ENCODE measurements around the gene CDH5. TPM values are rescaled to one million over a fixed set of nuclear protein-coding genes. Genes with fewer than 3 reads are reported as not detected.

The CDH5 gene
- total and polyA plus RNA-seq, 2 experiments from 2014 or later: not detected

DNA sequence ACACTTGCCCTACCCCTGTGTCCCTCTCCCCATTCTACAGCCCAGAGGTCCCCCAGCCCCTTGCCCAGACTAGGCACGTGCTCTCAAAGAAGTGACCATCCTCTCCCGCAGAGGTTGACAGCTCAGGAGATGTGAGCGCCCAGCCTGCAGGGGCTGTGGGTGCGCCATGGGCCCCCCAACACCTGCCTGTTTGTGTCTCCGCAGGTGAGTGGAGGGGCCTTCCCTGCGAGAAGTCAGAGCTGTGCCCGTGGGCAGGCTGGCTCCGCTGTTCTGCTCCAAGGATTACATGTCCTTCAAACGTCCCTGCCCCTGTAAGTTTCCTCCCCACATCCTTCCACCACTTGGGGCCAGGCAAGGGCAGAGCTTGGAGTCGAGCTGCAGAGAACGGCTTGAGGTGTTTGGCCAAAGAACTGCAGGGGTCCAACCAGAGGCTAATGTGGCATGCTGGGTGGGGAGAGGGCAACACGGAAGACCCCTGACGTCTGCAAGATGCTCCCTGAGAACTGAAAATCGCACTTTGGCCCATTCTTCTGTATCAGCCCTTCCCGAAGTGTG lies 71.0 kb downstream of the CDH5 start:
- H3K9me2 ChIP-seq (ENCODE audit: insufficient read depth): no peaks in the 10 kb centered on the region
- no peak for DNase-seq
- no peak overlapping the region for H3K27ac ChIP-seq
- H3K4me2 ChIP-seq (ENCODE audit: unreplicated experiment): no peak overlapping the region
- H3K79me2 ChIP-seq (ENCODE audit: insufficient read depth): no peaks in the 10 kb centered on the region
- H3K36me3 ChIP-seq (ENCODE audit: low read depth): no peaks in the 10 kb centered on the region
- H3K4me1 ChIP-seq (ENCODE audit: insufficient read depth): peaks cover 15% of the 10 kb centered on the region
- H3K9ac ChIP-seq: no peak overlapping the region
- H3K27me3 ChIP-seq (replicated peaks; ENCODE audit: insufficient read depth): no peaks in the 10 kb centered on the region
- H3F3A ChIP-seq (ENCODE audit: insufficient read depth): no peaks in the 10 kb centered on the region
- TF ChIP-seq EZH2phosphoT487 (IDR thresholded peaks at IDR 0.05; ENCODE audit: insufficient read depth, low read depth) (no peak), EZH2 (IDR thresholded peaks at IDR 0.05; ENCODE audit: insufficient read depth, poor library complexity, severe bottlenecking) (no peak)
- WGBS, 2 experiments (ENCODE audit: low coverage in 1 of 2, low lambda C conversion rate in 2 of 2, missing lambda C conversion rate in 2 of 2): 75% methylated on average over 15 of the region's 15 CpGs
- no peak overlapping the region for H2AFZ ChIP-seq
- in situ Hi-C loops (cut with MboI): no loop called here
- no peak overlapping the region for H3K4me3 ChIP-seq
- H3K9me3 ChIP-seq (ENCODE audit: low read depth): no peaks in the 10 kb centered on the region
- no peaks in the 10 kb centered on the region for H4K20me1 ChIP-seq (ENCODE audit: insufficient read depth)

DNA sequence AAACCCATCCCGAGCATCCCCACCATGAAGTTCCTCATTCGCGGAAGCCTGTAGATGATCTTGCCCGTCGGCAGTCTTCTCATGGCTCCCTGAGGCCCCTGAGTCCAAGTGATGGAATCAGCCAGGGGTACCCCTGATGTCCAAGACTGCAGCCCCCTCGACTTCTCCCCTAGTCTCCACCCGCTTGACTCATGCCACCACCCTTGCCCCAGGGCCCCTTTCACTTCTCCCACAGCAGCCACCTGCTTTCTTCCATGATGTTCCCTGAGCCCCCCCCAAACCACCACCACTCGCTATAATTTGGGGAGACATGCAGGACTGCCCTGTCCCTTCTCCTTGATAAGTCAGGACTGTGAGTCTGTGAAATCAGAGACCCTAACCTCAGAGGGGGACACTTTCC lies 72.0 kb downstream of the CDH5 start:
- Histone ChIP-seq H3K4me3 (no peak overlapping the region), H4K20me1 (ENCODE audit: insufficient read depth) (no peaks in the 10 kb centered on the region), H3K9ac (no peak overlapping the region), H3K4me2 (ENCODE audit: unreplicated experiment) (no peak overlapping the region), H3F3A (ENCODE audit: insufficient read depth) (no peaks in the 10 kb centered on the region), H3K9me3 (ENCODE audit: low read depth) (no peaks in the 10 kb centered on the region), H2AFZ (no peak overlapping the region), H3K27me3 (replicated peaks; ENCODE audit: insufficient read depth) (no peaks in the 10 kb centered on the region), H3K79me2 (ENCODE audit: insufficient read depth) (no peaks in the 10 kb centered on the region), H3K36me3 (ENCODE audit: low read depth) (no peaks in the 10 kb centered on the region), H3K4me1 (ENCODE audit: insufficient read depth) (peaks cover 17% of the 10 kb centered on the region), H3K27ac (no peak overlapping the region), H3K9me2 (ENCODE audit: insufficient read depth) (no peaks in the 10 kb centered on the region)
- TF ChIP-seq EZH2 (IDR thresholded peaks at IDR 0.05; ENCODE audit: insufficient read depth, poor library complexity, severe bottlenecking): no peak
- 85 to 86% methylated on average over 8 of the region's 8 CpGs for WGBS, 2 experiments (ENCODE audit: low coverage in 1 of 2, low lambda C conversion rate in 2 of 2, missing lambda C conversion rate in 2 of 2)
- in situ Hi-C loops (cut with MboI): no loop called here
- DNase-seq: no peak

DNA sequence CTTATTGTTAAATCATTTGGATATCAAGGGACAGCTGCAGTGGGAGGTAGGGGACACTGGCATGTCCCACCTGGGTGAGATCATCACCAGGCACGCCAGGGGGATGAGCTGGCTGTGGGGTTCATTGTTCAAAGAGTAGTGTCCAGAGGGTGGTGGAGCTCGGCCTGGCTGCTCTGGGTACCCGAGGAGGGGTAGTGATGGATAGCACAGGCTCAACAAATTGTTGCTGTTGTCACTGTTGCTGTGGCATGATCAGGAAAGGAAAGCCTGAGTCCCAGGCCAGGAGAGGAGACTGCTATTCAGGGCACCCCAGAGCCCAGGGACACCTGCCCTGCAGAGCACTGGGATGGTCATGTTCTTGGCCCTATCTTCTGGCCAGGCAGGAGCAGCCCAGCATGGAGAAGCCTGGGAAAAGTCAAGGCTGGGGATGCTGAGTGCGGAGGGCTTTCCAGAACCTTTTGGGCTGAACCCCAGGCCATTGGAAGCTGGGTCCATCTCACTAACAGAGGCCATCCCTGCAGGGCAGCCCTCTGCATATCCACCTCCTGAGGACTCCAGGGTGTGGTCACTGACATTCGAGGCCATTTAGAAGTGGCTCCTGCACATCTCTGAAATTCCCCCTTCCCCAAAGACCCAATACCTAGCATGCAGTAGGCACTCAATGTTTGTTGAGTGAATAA lies 72.7 kb downstream of the CDH5 start:
- no peaks in the 10 kb centered on the region for H3K9me2 ChIP-seq (ENCODE audit: insufficient read depth)
- TF ChIP-seq EZH2phosphoT487 (IDR thresholded peaks at IDR 0.05; ENCODE audit: insufficient read depth, low read depth): no peak
- no peak for TF ChIP-seq EZH2 (IDR thresholded peaks at IDR 0.05; ENCODE audit: insufficient read depth, poor library complexity, severe bottlenecking)
- in situ Hi-C loops (cut with MboI): no loop called here
- H3K4me3 ChIP-seq: no peak overlapping the region
- H3K27ac ChIP-seq: no peak overlapping the region
- no peaks in the 10 kb centered on the region for H3K36me3 ChIP-seq (ENCODE audit: low read depth)
- no peaks in the 10 kb centered on the region for H3K79me2 ChIP-seq (ENCODE audit: insufficient read depth)
- peaks cover 14% of the 10 kb centered on the region for H3K4me1 ChIP-seq (ENCODE audit: insufficient read depth)
- no peaks in the 10 kb centered on the region for H4K20me1 ChIP-seq (ENCODE audit: insufficient read depth)
- no peaks in the 10 kb centered on the region for H3F3A ChIP-seq (ENCODE audit: insufficient read depth)
- no peaks in the 10 kb centered on the region for H3K27me3 ChIP-seq (replicated peaks; ENCODE audit: insufficient read depth)
- H3K9me3 ChIP-seq (ENCODE audit: low read depth): no peaks in the 10 kb centered on the region
- no peak overlapping the region for H2AFZ ChIP-seq
- no peak overlapping the region for H3K4me2 ChIP-seq (ENCODE audit: unreplicated experiment)
- no peak overlapping the region for H3K9ac ChIP-seq
- DNase-seq: no peak
- WGBS, 2 experiments (ENCODE audit: low coverage in 1 of 2, low lambda C conversion rate in 2 of 2, missing lambda C conversion rate in 2 of 2): 66 to 67% methylated on average over 5 of the region's 5 CpGs

DNA sequence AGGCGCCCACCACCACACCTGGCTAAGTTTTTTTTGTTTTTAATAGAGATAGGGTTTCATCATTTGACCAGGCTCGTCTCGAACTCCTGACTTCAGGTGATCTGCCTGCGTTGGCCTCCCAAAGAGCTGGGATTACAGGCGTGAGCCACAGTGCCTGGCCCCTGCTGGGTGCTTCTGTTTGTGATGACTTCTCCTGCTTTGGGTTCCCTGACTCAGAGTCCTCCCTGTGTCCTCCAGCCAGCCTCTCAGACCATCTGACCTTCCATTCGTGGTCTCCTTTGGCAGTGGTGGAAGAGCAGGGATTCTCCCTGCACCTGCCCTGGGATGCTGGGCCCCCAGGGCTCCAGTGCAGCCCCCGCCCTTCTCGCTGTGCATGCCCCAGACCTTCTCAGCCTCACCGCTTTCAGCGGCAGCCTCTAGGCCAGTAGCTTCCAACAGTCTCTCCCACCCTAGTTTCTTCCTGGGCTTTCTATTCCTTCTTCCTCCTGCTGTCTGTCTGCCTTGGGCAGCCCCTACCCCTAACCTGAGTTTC lies 73.8 kb downstream of the CDH5 start:
- Histone ChIP-seq H3K79me2 (ENCODE audit: insufficient read depth) (no peaks in the 10 kb centered on the region), H3K9ac (no peak overlapping the region), H3K27ac (no peak overlapping the region), H3F3A (ENCODE audit: insufficient read depth) (no peaks in the 10 kb centered on the region), H3K4me3 (no peak overlapping the region), H3K4me2 (ENCODE audit: unreplicated experiment) (no peak overlapping the region), H4K20me1 (ENCODE audit: insufficient read depth) (no peaks in the 10 kb centered on the region), H3K27me3 (replicated peaks; ENCODE audit: insufficient read depth) (no peaks in the 10 kb centered on the region), H3K9me3 (ENCODE audit: low read depth) (no peaks in the 10 kb centered on the region), H3K36me3 (ENCODE audit: low read depth) (no peaks in the 10 kb centered on the region), H3K9me2 (ENCODE audit: insufficient read depth) (no peaks in the 10 kb centered on the region), H3K4me1 (ENCODE audit: insufficient read depth) (peaks cover 14% of the 10 kb centered on the region), H2AFZ (no peak overlapping the region)
- no peak for DNase-seq
- in situ Hi-C loops (cut with MboI): no loop called here
- TF ChIP-seq EZH2phosphoT487 (IDR thresholded peaks at IDR 0.05; ENCODE audit: insufficient read depth, low read depth) (no peak), EZH2 (IDR thresholded peaks at IDR 0.05; ENCODE audit: insufficient read depth, poor library complexity, severe bottlenecking) (no peak)
- WGBS, 2 experiments (ENCODE audit: low coverage in 1 of 2, low lambda C conversion rate in 2 of 2, missing lambda C conversion rate in 2 of 2): 90 to 93% methylated on average over 10 of the region's 10 CpGs
